Measurements from ENCODE around the gene GALR2. TPM values are rescaled to one million over a fixed set of nuclear protein-coding genes. Genes with fewer than 3 reads are reported as not detected.

Gene GALR2
- total RNA-seq, 2 experiments from 2014 or later: 0.59 to 1.0 TPM

- Mint-ChIP-seq H3K9me3 (no peaks in the 10 kb centered on the region), H3K4me3 (no peak overlapping the region), H3K4me1 (ENCODE audit: low read depth) (peaks cover 5% of the 10 kb centered on the region), H3K27me3 (no peaks in the 10 kb centered on the region), H3K36me3 (ENCODE audit: low read depth) (peaks cover 86% of the 10 kb centered on the region), H3K27ac (peak overlapping the region; percentile 58)
- Histone ChIP-seq H3K27me3 (ENCODE audit: control insufficient read depth in 1 of 2, insufficient read depth in 2 of 2, low read length in 2 of 2) (no peaks in the 10 kb centered on the region), H3K4me1 (ENCODE audit: insufficient read depth, low read length) (peaks cover 12% of the 10 kb centered on the region), H3K4me3 (ENCODE audit: low read length) (no peak overlapping the region), H3K36me3 (ENCODE audit: insufficient read depth, low read length) (peaks cover 98% of the 10 kb centered on the region), H3K9me3 (ENCODE audit: control insufficient read depth in 1 of 2, insufficient read depth in 1 of 2, low read length in 2 of 2) (no peaks in the 10 kb centered on the region), H3K27ac (ENCODE audit: low read depth in 1 of 2, low read length in 2 of 2) (no peak overlapping the region)
- ATAC-seq (ENCODE audit: poor library complexity) (no peak), DNase-seq (peak in 1 of 14 experiments; percentile 8)
- TF ChIP-seq, protein P1, sequence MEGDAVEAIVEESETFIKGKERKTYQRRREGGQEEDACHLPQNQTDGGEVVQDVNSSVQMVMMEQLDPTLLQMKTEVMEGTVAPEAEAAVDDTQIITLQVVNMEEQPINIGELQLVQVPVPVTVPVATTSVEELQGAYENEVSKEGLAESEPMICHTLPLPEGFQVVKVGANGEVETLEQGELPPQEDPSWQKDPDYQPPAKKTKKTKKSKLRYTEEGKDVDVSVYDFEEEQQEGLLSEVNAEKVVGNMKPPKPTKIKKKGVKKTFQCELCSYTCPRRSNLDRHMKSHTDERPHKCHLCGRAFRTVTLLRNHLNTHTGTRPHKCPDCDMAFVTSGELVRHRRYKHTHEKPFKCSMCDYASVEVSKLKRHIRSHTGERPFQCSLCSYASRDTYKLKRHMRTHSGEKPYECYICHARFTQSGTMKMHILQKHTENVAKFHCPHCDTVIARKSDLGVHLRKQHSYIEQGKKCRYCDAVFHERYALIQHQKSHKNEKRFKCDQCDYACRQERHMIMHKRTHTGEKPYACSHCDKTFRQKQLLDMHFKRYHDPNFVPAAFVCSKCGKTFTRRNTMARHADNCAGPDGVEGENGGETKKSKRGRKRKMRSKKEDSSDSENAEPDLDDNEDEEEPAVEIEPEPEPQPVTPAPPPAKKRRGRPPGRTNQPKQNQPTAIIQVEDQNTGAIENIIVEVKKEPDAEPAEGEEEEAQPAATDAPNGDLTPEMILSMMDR (IDR thresholded peaks at IDR 0.05): no peak
- intact Hi-C loops (cut with DNase I, micrococcal nuclease): no loop called here
- ChIA-PET POLR2A (interaction anchor here (1.8 kb wide), 1 partner anchor 10 kb away, joined by 8 read pairs; the partner anchor contains the start of gene EXOC7), CTCF (interaction anchor here (1.2 kb wide), 1 partner anchor 28 kb away, joined by 3 read pairs; no protein-coding TSS in a partner anchor)
These were observed 18.2 kb downstream of the GALR2 start for GRCh38 chr17:76092526-76093413.

- Mint-ChIP-seq H3K4me3 (no peak overlapping the region), H3K36me3 (ENCODE audit: low read depth) (peaks cover 81% of the 10 kb centered on the region), H3K9me3 (no peaks in the 10 kb centered on the region), H3K27me3 (no peaks in the 10 kb centered on the region), H3K27ac (no peak overlapping the region), H3K4me1 (ENCODE audit: low read depth) (peaks cover 5% of the 10 kb centered on the region)
- ChIA-PET POLR2A (interaction anchor here (1.8 kb wide), 1 partner anchor 9 kb away, joined by 8 read pairs; the partner anchor contains the start of gene EXOC7), CTCF (interaction anchor here (0.5 kb wide), 1 partner anchor 1108 kb away, joined by 3 read pairs; no protein-coding TSS in a partner anchor)
- H3K36me3 ChIP-seq (ENCODE audit: insufficient read depth, low read length): peaks cover 90% of the 10 kb centered on the region
- no peaks in the 10 kb centered on the region for H3K27me3 ChIP-seq (ENCODE audit: control insufficient read depth in 1 of 2, insufficient read depth in 2 of 2, low read length in 2 of 2)
- intact Hi-C loops (cut with DNase I, micrococcal nuclease): no loop called here
- H3K4me1 ChIP-seq (ENCODE audit: insufficient read depth, low read length): peaks cover 12% of the 10 kb centered on the region
- DNase-seq (peak in 1 of 14 experiments; percentile 9), ATAC-seq (ENCODE audit: poor library complexity) (no peak)
- no peaks in the 10 kb centered on the region for H3K9me3 ChIP-seq (ENCODE audit: control insufficient read depth in 1 of 2, insufficient read depth in 1 of 2, low read length in 2 of 2)
- H3K4me3 ChIP-seq (ENCODE audit: low read length): no peak overlapping the region
- TF ChIP-seq, protein P1 (IDR thresholded peaks at IDR 0.05): no peak
- H3K27ac ChIP-seq (ENCODE audit: low read depth in 1 of 2, low read length in 2 of 2): no peak overlapping the region
These were observed 19.5 kb downstream of the GALR2 start for GRCh38 chr17:76094046-76094445.

- ChIA-PET POLR2A (interaction anchor here (0.6 to 1.3 kb wide), 2 partner anchors 114 to 258 kb away, joined by 3 read pairs; partner anchors contain the start of gene PRPSAP1), CTCF (interaction anchor here (1.1 kb wide), 1 partner anchor 10 kb away, joined by 3 read pairs; no protein-coding TSS in a partner anchor)
- peaks cover 85% of the 10 kb centered on the region for H3K36me3 ChIP-seq (ENCODE audit: insufficient read depth, low read length)
- Mint-ChIP-seq H3K4me1 (ENCODE audit: low read depth) (peaks cover 10% of the 10 kb centered on the region), H3K27me3 (no peaks in the 10 kb centered on the region), H3K36me3 (ENCODE audit: low read depth) (peaks cover 80% of the 10 kb centered on the region), H3K27ac (no peak overlapping the region), H3K4me3 (no peak overlapping the region), H3K9me3 (no peaks in the 10 kb centered on the region)
- TF ChIP-seq, protein P1 (IDR thresholded peaks at IDR 0.05): no peak
- H3K4me3 ChIP-seq (ENCODE audit: low read length): no peak overlapping the region
- no peaks in the 10 kb centered on the region for H3K9me3 ChIP-seq (ENCODE audit: control insufficient read depth in 1 of 2, insufficient read depth in 1 of 2, low read length in 2 of 2)
- peaks cover 10% of the 10 kb centered on the region for H3K4me1 ChIP-seq (ENCODE audit: insufficient read depth, low read length)
- no peaks in the 10 kb centered on the region for H3K27me3 ChIP-seq (ENCODE audit: control insufficient read depth in 1 of 2, insufficient read depth in 2 of 2, low read length in 2 of 2)
- DNase-seq (no peak), ATAC-seq (ENCODE audit: poor library complexity) (no peak)
- no peak overlapping the region for H3K27ac ChIP-seq (ENCODE audit: low read depth in 1 of 2, low read length in 2 of 2)
- intact Hi-C loops (cut with DNase I, micrococcal nuclease): no loop called here
These were observed 21.4 kb downstream of the GALR2 start for GRCh38 chr17:76095943-76096342.

Data from CD4-positive, alpha-beta T cell (primary cell).